AG08395 (cell line): Measurements from ENCODE around the gene ARHGEF10L.
A peak's percentile ranks its signal among the peaks of the same experiment; 100 is the strongest.

Experiments used
- DNase-seq: peaks from one replicate; pipeline ENCODE4 v3.0.0; 2012; ENCODE audit warnings: mixed read lengths, low spot score

Gene ARHGEF10L

DNA sequence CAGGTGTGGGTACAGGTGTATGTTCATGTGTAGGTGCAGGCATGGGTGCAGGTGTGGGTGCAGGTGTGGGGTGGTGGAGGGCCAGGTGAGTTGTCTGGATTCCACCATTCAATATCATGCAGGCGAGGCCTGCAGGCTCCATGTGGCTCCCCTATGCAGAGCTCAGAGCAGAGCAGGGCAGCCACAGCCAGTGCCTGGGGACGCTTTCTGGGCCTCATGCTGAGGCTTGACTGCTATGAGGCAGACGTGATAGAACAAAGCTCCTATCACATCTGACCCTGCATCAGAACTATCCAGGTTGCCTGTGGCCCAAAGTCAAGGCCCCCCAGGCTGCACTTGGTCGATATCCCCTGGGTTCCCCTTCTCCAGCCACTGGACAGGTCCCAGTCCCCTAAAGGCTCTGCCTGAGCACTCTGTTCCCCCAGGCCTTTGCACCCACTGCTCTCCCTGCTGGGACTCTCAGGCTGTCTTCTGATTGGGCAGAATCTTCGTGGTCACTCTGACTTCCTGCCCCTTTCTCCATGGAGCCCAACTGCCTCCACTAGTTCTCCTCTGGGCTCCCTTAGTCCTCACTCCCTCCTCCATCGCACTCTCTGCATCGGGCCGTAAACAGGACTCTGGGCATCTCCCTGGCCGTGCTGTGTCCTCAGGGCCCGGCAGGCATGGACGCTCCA, 137.0 kb downstream of the ARHGEF10L start:
- DNase-seq: no peak

DNA sequence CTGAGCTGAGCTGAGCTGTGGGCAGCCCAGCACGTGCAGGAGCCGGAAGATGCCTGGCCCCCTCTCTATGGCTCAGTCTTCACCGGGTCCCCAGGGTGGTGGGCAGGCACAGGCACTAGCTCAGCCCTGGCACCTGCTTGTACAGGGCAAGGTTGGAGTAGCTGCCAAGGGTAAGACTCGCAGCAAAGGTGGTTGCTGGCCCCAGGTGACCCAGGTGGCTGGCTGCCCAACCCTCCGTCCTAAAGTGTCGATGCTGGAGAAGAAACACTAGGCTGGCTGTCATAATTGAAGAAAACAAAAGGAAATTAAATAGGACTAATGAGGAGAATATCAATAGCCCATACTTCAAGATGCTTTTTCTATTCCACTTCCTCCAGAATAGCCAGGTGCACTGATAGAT, 138.5 kb downstream of the ARHGEF10L start:
- DNase-seq: no peak

- DNase-seq: no peak
Observed at GRCh38 chr1:17679856-17680255, 140.4 kb downstream of the ARHGEF10L start.

DNA sequence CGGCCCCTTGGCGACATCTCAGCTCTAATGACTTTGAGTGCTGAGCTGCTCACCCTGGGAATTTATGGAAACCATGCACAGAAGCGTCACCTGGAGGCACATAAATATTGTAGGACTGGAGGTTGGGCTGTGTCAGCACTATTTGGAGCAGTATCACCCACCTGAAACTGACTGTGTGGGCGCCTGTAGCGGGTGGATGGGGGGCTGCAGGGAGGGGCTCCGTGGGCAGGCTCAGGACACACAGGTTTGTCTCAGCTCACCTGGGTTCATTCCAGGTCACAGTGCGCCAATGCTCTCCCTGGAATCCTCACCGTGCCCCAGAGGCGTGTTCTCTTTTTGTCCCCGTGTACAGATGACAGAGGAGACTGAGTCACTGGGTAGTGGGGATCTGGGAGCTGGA, 140.8 kb downstream of the ARHGEF10L start:
- no peak for DNase-seq

- no peak for DNase-seq
Observed at GRCh38 chr1:17682400-17682799, 142.9 kb downstream of the ARHGEF10L start.

- DNase-seq: no peak
Observed at GRCh38 chr1:17683598-17683997, 144.1 kb downstream of the ARHGEF10L start.

- DNase-seq: no peak
Observed at GRCh38 chr1:17684810-17685209, 145.3 kb downstream of the ARHGEF10L start.

DNA sequence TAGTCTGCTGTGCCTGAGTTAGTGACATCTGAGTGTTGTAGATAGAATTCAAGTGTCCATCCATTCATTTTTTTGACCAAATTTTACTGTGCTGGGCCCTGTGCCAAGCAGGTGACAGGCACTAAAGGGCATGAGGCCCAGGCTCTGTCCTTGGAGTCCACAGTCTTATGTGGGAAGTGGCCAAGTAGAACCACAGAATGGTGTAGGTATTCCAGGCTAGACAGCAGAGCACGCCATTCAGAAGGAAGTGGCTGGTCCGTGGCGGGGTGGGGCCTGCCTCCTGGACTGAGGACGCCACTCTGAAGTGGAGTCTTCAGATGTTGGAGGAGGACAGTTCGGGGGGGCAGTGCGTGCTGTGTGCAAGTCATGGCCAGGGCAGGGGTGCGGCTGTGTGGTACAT, 146.8 kb downstream of the ARHGEF10L start:
- DNase-seq: no peak

DNA sequence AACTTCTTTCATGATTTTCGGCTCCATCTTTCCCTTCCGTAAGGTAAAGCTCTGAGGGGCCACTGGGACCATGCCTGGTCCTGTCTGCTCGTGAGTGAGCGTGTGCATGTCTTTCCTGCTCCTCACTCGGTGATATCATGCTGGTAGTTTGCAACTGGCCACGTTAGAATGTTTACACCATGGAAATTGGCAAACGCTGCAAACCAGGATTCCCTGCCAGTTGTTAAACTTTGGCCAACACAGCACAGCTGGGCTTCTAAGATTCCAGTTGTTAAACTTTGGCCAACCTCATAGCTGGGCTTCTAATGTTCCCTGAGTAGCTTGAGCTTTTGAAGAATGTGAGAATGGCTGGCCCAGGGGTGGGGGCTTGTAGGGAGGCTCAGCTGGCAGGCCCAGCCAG, 147.6 kb downstream of the ARHGEF10L start:
- no peak for DNase-seq

DNA sequence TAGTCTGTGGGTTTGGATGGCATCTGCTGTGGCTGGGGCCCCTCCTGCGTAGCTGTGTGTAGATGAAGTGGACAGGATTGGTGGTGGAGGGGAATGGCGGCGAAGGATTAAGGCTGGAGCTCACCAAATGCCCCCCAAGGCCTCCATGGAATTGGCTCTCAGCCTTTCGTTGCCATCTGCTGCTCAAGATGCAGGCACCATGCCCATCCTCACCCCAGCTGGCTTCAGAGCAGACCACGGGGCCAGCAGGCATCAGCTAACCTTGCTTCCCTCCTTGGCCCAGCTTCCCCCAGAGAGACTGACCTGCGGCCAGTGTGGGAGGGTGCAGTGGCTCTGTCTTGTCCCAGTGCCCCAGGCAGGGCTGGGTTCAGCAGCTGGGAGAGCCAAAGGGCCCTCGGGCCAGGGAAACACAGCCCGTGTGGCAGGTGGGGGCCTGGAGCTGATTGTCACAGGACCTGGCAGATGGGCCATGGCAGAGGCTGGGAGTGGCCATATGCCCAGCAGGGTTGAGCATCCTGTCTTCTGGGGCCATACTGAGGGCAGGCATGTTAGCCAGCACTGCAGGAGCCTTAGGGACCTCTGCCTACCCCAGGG, 148.8 kb downstream of the ARHGEF10L start:
- no peak for DNase-seq

GRCh38 chr1:17689011-17689410, 149.5 kb downstream of the ARHGEF10L start:
- DNase-seq: no peak

GRCh38 chr1:17690906-17691634, 151.6 kb downstream of the ARHGEF10L start:
- no peak for DNase-seq

- DNase-seq: no peak
Observed at GRCh38 chr1:17692645-17693044, 153.1 kb downstream of the ARHGEF10L start.

DNA sequence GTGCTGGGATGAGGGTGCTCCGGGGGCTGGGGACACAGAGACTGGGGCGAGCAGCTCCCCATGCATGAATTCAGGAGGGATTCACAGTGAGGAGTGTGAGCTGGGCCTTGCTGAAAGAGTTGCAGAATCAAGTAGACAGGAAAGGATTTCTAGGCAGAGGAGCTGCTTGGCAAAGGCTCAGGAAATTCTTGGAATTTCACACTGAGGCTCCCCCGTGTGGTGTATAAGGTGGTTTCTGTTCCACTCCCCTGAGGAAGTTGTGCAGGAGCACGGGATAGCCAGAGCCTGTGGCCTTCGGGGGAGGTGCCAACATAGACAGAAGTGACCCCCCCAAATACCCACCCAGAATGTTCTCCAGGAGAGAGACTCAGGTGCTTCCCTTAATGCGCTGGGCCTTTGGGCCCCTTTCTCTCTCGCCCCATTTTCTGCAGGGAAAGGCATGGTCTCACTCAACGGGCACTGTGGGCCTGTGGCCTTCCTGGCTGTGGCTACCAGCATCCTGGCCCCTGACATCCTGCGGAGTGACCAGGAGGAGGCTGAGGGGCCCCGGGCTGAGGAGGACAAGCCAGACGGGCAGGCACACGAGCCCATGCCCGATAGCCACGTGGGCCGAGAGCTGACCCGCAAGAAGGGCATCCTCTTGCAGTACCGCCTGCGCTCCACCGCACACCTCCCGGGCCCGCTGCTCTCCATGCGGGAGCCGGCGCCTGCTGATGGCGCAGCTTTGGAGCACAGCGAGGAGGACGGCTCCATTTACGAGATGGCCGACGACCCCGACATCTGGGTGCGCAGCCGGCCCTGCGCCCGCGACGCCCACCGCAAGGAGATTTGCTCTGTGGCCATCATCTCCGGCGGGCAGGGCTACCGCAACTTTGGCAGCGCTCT, 157.2 kb downstream of the ARHGEF10L start:
- peak; percentile 77 for DNase-seq

DNA sequence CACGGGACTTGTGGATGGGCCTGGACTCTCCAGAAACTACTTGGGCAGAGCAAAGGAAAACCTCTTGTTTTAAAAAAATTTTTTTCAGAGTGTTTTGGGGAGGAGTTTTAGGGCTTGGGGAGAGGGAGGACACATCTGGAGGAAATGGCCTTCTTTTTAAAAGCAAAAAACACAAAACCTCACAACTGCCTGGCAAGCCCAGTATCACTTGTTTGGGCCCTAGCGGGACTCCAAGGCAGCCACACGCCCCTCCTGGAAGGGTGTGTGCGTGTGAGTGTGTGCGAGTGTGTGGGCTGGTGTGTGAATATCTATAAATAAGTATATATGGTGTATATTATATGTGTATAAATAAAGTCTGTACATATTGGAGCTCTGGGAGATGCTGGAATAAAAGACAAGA, 158.0 kb downstream of the ARHGEF10L start:
- DNase-seq: no peak

DNA sequence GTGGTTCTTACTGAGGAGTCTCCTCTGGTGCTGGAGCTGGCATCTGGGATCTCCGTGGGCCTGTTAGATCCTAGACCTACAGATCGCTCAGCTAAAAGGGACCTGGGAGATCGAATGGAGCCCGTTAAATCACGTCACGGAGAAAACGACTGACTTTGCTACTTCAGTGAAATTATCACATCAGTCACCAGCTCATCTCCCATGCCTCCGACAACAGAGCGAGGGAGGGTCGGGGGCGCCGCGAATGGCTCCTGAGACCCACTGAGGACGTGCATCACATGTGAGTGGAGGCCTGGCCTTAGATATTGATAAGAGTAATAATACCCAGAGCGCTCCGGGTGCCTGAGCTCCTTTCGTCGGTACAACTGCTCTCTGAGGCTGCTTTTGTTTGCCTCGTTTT, 160.1 kb downstream of the ARHGEF10L start:
- no peak for DNase-seq

GRCh38 chr1:17700945-17701810, 161.7 kb downstream of the ARHGEF10L start:
- DNase-seq: no peak

GRCh38 chr1:17704176-17704575, 164.7 kb downstream of the ARHGEF10L start:
- no peak for DNase-seq

- DNase-seq: no peak
Observed at GRCh38 chr1:17706445-17706844, 166.9 kb downstream of the ARHGEF10L start.

DNA sequence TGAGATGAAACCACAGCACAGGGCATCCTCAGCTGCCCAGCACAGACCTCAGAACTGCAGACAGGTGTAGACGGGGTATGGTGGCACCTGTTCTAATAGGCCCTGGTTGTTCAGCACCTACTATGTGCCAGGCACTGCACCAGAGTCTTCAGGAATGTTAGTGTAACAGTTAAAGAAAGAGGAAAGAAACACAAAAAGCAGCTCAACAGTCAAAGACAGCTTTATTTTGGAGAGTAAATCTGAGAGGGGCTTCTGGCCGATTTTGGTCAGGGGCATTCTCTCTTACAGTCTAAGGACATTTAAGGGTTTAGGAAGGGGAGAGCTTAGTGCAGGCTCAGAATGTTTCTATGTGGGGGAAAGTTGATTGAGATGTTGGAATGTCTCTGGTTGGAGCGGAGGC, 170.5 kb downstream of the ARHGEF10L start:
- DNase-seq: no peak

DNA sequence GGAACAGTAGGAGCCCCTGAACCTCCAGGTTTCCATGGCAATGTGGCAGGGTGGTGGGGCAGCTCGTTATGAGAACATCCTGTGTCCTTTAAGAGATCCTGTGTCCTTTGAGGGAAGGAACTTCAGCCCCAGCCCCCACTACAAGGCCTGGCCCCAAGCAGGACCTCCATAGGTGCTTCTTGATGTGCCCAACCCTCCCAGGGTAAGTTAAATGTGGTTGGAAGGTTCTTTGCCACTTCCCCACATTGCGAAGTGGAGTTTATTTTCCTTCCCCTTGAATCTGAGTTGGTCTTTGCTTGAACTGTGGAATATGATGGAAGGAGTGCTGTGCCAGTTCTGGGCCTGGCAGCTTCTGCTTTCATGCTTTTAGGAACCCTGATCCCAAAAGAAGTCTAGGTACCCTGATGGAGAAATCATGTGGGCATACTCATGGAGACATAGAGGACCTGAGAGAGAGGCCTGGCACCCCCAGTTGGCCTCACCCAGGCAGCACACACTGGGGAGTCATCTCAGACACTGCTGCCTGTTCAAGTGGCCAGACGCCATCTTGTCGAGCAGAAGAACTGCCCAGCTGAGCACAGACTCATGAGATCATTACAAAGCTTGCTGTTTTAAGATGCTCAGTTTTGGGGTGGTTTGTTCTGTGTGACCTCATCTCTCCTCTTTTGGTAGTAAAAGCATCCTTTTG, 171.5 kb downstream of the ARHGEF10L start:
- no peak for DNase-seq
